ENCODE results near the gene FMOD.

The FMOD gene

GRCh38 chr1:203360547-203361185 lies 9.7 kb upstream of the FMOD start:
- no peak for DNase-seq

GRCh38 chr1:203359010-203359571 lies 8.2 kb upstream of the FMOD start:
- no peak for DNase-seq

DNA sequence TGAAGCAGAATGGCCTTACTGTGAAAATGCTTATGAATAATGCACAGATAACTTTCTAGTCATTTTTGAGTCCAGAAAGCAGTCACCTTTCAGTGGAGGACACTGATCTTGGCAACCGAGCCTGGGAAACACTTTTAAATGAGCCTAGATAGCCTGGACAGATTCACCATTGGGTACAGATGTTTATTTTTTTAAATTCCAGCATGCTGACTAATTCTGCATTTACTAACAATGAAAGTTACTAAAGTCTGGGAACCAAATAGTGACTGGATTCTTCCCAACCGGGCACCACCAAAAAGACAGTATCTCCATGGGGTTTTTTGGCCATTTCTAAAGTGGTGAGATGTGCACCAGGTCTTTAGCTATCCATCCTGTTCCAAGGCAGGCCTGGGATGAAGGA lies 3.3 kb upstream of the FMOD start:
- no peak for DNase-seq

DNA sequence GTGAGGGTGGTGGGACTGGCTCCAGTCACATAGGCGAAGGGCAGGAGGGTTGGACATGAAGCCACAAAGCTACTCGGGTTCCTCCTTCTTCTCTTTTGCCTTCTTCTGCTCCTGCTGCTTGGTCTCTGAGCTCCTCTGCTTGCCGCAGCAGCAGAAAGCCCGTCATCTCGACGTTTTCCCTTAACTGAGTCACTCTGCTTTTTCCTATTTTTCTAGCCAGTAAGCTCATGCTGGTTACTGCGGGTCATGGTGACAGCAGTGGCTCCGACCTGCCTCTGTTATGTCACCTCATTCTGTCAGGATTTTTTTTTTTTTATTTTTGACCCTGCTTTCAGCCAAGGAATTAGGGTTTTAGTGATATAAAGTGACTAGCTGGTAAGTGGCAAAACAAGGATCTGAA lies 2.6 kb upstream of the FMOD start:
- no peak for DNase-seq

DNA sequence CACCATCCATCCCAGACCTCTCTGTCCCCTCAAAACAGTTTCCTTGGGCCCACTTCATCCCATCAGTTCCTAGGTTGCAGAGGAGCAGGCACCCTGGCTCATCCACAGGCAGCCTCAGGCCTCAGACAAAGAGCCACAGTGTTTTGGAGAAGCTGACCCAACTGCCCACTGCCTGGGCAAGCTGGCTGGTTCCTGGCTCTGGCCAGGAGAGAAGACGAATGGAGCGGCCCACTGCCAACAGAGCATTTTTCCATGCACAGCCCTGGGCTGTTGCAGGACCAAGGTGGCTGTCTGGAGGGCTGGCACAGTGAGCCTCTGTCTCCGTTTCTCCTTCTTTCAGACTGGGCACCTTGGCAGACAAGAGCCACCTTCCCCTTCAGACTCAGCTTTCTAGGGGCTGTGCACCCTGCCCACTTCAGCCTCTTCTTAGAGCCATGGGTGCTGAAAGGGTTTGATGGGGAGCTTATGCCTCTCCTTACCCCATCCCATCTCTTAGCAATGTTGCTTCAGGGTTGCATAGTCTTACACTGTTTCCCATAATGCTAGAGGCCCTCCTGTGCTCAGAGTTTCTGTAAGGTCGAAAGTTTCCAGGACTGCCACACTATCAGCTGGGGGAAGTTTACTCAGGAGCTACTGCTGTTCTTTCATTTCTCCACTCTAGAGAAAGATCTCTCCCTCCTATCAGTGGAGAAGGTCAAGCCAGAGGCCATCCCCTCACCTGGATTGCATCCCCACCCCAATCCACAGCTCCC lies 973 bp downstream of the FMOD start:
- DNase-seq: no peak

DNA sequence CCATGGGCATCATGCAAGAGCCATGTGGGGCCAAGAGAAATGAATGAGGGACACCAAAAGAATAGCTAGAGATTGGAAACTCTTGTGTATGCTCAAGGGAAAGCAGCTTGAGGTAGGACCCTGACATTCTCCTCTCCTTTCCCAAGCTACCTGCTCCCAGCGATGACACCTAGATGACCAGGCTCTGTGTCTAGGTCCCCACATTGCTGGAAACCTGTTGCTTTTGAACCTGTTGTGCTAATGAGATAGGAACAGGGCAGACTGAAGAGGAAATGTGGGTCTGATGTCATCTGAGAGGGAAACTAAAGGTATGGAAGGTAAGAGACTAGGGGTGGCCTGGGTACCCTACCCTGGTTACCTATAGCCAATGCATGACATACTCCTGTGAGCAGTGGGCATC lies 1.8 kb downstream of the FMOD start:
- DNase-seq: no peak

DNA sequence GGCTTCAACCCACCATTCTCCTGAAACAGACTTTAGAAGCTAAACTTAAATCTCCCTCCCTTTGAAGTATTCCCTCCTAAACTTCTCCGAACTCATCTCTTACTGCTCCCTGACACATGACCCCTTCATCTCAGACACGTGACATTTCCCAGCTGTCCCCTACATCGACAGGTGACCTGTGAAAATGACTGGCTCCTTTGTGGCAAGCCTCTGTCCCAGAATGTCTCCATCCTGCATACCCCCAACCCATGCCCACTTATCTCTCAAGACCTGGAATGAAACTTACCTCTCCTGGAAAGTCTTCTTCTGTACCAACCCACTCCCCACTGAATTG lies 4.2 kb downstream of the FMOD start:
- no peak for DNase-seq

DNA sequence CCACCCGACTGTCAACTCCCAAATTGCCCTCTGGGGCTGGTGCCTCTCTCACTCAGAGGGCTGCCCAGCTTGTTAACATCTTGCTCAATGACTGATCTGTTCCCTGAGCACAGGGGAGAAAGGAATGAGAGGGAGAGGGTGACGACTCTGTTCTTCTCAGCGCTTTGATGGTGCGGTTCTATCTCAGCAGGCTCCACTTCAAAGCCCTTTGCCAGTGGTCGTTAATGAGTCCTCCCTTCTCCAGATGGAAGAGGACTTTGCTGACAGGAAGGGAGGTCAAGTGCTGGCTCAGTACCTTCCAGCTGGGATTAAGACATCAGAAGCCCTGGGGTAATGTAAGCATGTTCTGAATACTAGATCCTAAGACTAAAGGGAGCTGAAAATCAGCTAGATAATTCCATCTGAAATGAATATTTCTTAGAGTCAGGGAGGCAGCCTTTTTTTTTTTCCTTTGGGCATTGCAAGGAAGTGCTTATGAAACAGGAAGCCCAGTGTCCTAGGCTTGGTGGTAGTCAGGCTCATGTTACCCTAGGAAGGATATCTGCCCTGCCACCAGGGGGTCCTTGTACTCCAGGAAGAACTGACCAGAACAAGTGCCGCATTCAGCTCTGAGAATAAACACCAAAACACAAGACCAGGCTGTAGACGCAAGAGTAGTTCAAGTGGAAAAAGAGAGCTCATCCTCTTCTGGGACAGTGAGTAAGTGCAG lies 4.7 kb downstream of the FMOD start:
- DNase-seq: no peak

- DNase-seq: no peak
Measured at GRCh38 chr1:203343956-203344754, 6.8 kb downstream of the FMOD start.

DNA sequence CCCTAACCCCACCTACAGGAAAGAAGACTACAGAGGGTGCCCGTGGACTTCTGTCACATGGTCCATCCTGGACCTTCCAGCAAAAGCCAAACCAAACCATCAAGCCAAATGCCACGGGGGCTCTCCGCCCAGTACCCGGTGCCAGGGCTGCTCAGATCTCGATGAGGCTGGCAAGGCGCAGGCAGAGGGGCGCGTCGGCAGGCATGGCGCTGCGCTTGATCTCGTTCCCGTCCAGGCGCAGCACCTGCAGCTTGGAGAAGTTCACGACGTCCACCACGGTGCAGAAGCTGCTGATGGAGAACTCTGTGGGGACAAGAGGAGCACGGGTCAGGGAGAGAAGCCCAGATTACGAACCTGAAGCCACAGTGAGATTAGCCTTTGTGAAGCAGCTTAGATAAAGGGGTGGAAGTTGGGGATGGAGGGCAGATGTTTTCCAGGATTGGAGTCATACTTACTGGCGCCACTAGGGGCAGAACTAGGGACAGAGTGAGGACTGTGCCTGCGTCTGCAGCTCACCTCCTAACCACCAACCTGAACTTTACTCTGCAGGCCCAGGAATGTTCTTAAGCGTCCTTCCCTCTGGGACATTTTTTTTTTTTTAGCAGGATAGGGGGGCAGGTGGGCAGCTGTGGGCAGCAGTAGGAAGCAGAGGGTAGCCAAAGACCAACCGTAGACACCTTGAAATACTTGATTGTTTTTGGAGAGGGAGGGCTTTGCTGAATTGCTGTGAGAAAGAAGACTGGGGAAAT lies 8.6 kb downstream of the FMOD start:
- peak; percentile 39 for DNase-seq

DNA sequence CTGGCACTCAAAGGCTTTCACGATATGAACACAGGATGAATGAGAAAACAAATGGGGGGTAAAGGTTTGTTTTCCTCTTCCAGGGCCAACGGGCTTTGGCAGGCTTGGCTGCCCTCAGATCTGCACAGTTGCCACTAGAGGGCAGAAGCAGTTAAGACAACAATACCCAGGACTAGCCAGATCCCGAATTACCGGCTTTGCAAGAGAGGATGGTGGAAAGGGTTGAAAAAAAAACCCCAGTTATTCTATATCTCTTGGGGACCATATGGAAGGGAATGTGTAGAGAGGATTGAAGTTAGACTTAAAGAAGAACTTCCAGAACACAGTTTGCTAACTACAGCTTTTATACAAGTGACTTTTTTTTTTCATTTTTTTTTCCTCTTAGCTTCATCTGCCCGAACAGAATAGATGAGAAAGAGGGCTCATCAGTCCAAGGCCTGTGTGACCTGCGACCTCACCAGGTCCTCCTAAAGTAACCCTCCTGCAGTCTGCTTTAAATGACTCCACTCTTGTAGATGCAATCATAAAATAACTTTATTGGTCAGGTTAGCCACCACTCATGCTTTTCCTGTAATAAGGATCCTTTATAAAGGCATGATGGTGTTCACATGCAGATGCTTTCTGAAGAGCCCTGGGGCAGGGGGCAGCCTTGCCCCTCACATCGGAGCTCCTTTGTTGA lies 10.7 kb downstream of the FMOD start:
- peak; percentile 98 for DNase-seq

DNA sequence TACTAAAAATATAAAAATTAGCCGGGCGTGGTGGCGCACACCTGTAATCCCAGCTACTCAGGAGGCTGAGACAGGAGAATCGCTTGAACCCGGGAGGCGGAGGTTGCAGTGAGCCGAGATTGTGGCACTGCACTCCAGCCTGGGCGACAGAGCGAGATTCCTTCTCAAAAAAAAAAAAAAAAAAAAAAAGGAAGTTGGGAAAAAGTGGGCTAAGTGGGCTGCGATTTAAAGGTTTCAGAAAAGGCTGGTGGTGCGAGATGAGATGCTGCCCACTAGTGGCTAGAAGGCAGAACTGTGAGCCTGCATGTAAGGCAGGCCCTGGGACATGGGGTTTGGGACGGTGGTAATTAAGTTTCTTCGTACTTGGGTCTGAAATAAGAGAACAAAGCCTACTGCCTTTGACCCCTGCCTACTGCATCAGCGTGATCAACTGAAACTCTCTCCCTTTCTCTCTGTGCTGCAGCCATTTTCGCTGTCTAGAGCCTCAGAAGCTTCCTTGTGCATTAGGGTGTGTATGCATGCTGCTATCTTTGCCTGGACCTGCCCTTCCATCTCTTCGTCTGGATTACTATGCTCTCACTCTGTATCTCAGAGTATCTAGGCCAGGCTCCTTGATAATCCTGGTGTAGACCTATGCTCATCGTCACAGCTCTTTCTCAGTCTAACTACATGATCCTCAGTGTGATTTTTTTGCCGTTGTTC lies 12.4 kb downstream of the FMOD start:
- DNase-seq: peak; percentile 53

- DNase-seq: no peak
Measured at GRCh38 chr1:203336097-203336496, 14.8 kb downstream of the FMOD start.

GRCh38 chr1:203335503-203335902 lies 15.4 kb downstream of the FMOD start:
- no peak for DNase-seq

GRCh38 chr1:203331224-203331623 lies 19.7 kb downstream of the FMOD start:
- DNase-seq: no peak

- no peak for DNase-seq
Measured at GRCh38 chr1:203328714-203329122, 22.2 kb downstream of the FMOD start.

GRCh38 chr1:203327684-203328457 lies 23.1 kb downstream of the FMOD start:
- no peak for DNase-seq

- DNase-seq: peak; percentile 94
Measured at GRCh38 chr1:203326830-203327683, 23.9 kb downstream of the FMOD start.

GRCh38 chr1:203325418-203326091 lies 25.4 kb downstream of the FMOD start:
- peak; percentile 27 for DNase-seq
